Measurements from ENCODE around the gene GP2. TPM values are rescaled to one million over a fixed set of nuclear protein-coding genes. Genes with fewer than 3 reads are reported as not detected.

Gene GP2
- total RNA-seq, 1 donor from 2014 or later, result not detected

Other genes starting within 250 kb of the GP2 start
- gene UMOD, start 25.2 kb upstream of the GP2 start, total RNA-seq, result not detected in 2 replicates
- not detected in 2 replicates for gene PDILT, start 77.2 kb upstream of the GP2 start, total RNA-seq
- gene ACSM5, start 82.0 kb upstream of the GP2 start, total RNA-seq, result 6.4 and 6.7 TPM in 2 replicates
- 21.7 TPM in 1 of 2 replicates, not detected in the other for gene ACSM2A, start 124.0 kb upstream of the GP2 start, total RNA-seq
- 14.2 TPM in 1 of 2 replicates, not detected in the other for gene ACSM2B, start 248.9 kb upstream of the GP2 start, total RNA-seq